ENCODE measurements around the gene ACD.
A peak's percentile ranks its signal among the peaks of the same experiment; 100 is the strongest.
"Not testable (repeated sequence)": the region's sequence is repeated elsewhere in the genome, so short reads cannot be mapped to it uniquely, and the experiment has no call there.

Gene ACD

DNA sequence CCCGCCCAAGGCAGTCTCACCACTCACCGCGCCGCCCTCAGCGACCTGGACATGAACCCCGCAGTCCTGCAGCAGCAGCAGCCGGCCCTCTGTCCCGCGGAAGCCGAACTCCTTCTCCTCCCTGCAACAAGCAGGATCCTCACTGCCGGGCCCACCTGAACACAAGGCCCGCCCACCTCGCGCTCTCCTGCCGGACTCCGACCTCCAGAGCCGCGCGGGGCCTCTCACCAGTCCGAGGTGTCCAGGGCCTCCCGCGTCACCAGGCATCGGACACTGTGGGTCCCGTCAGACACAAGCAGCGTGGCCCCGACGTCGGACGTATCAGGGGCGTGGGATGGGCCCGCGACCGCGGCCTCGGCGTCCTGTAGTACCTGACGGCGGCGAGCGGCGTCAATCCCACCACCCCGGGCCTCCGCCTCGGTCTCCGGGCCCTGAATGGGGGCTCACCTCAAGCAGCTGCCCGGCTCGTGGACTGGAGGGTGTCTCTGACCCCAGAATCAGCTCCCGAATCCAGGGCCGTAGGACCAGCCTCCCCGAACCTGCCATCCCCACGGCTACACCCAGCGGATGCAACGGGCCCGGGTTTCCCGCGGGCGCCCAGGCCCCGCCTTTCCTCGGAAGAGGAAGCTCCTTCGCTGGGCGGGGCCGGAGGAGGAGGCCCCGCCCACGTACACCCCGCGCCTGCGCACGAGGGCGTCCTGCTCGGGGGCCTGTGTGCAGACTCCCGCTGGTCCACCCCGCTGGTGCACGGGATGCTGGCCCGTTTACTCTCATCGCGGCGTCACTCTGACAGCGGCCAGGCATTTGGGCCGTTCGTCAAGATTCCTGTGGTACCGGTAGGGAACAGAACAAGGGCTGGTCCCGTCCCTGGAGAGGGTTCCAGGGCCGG, at the start of gene ACD:
ACD (minus strand) TSS at position 586 of the 889 bp plus-strand sequence; CDS start at position 546, 40 bp downstream.
- peak; percentile 51 for FAIRE-seq

GRCh38 chr16:67709050-67709449, 49.0 kb upstream of the ACD start:
- FAIRE-seq = no peak

GRCh38 chr16:67708368-67708771, 48.3 kb upstream of the ACD start:
- no peak for FAIRE-seq

- no peak for FAIRE-seq
Observed at GRCh38 chr16:67707790-67708189, 47.7 kb upstream of the ACD start.

GRCh38 chr16:67707210-67707609, 47.1 kb upstream of the ACD start:
- no peak for FAIRE-seq

DNA sequence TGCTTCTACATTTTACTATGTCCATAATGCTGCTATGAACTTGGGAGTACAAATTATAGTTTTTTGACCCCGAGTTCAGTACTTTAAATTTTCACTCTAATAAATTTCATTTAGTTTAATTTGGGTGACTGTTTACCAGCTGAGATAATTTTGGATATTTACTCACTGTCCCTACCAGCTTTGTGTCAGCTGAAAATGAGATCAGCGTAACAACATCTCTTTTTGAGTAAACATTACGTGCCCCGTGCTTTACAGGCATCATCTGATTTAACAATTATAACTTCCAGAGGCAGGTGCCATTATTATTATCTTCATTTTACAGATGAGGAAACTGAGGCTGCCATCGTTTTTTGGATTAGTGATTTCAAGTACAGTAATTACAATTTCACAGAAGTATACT, 44.0 kb upstream of the ACD start:
- no peak for FAIRE-seq

DNA sequence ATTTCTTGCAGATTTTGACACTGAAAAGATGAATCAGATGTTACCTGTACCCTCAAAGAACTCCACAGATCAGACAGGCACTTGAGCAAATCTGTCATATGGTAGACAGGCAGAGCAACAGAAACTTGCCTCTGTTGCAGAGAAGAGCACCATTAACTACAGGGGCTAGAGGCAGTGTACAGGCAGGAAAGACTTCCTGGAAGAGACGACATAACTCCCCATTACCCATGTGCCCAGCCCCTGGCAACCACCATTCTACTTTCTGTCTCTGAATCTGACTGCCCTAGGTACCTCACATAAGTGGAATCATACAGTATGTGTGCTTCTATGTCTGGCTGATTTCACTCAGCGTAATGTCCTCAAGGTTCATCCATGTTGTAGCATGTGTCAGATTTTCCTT, 43.6 kb upstream of the ACD start:
- no peak for FAIRE-seq

- FAIRE-seq = no peak
Observed at GRCh38 chr16:67702130-67702529, 42.1 kb upstream of the ACD start.

- FAIRE-seq = no peak
Observed at GRCh38 chr16:67701420-67701819, 41.4 kb upstream of the ACD start.

DNA sequence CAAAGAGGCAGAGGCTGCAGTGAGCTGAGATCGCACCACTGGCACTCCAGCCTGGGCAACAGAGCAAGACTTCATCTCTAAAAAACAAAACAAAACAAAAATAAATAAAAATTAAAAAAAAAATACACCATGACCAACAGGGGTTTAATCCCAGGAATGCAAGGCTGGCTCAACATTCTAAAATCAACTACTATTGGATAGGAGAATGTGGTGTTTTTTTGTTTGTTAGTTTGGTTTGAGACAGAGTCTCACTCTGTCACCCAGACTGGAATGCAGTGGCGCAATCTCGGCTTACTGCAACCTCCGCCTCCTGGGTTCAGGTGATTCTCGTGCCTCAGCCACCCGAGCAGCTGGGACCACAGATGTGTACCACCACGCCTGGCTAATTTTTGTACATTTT, 39.2 kb upstream of the ACD start:
- FAIRE-seq = no peak

GRCh38 chr16:67697422-67698185, 37.5 kb upstream of the ACD start:
- no peak for FAIRE-seq

DNA sequence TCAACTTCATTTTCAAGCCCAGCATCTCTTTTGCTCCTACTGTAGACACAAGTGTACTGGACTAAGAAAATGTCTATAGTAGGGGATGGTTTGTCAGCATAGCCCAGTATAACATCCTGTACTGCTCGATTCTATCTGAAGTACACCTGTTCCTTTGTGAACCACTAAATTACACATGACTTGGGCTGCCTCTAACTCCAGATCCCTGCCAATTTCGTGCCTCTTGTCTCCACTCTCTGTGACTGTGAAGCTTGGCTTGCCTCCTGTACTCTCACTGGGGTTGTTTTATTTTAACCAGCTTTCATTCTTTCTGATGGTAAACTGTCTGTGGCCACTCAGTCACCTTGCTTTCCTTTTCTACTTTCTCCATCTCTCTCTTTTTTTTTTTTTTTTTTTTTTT, 34.6 kb upstream of the ACD start:
- no peak for FAIRE-seq

DNA sequence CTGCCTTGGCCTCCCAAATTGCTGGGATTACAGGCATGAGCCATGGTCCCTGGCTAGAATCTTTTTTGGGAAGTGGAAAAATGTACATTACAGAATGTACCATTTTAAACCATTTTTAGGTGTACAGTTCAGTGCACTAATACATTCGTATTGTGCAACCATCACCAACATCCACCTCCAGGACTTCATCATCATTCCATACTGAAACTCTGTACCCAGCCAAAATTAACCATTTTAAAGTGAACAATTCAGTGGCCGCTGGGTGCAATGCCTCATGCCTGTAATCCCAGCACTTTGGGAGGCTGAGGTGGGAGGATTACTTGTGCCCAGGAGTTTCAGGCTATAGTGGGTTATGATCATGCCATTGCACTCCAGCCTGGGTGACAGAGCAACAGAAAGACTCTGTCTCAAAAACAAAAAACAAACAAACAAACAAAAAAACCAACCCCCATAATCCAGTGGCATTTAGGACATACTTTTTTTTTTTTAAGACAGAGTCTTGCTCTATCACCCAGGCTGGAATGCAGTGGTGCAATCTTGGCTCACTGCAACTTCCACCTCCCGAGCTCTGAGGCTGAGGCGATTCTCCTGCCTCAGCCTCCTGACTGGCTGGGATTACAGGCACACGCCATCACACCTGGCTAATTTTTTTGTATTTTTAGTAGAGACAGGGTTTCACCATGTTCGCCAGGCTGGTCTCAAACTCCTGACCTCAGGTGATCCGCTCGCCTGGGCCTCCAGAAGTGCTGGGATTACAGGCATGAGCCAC, 33.6 kb upstream of the ACD start:
- not testable (repeated sequence) for FAIRE-seq

DNA sequence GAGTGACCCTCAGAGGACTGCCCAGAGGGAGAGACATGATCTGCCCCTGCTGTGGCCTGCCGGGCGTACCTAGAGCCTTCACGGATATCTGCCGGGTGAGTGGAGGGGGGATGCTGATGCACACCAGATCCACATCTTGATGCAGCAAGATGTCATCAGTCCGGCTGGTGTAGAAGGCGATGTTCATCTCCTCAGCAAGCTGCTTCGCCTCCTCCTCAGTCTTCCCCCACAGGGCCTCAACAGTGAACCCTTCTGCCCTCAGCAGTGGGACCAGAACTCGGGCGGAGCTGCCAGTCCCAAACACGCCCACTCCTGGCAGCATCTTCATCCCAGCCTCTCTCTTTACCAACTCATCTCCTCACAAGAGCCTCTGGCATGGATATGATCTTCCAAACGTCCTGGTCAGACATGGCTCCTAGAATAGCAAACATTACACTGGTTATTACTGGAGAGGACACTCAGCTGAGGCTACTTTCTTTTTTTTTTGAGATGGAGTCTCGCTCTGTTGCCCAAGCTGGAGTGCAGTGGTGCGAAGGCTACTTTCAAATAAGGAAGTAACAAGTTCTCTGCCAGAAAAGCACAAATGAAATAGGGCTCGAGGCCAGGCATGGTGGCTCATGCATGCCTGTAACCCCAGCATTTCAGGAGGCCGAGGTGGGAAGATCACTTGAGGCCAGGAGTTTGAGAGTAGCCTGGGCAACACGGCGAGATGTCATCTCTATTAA, 25.5 kb upstream of the ACD start:
- no peak for FAIRE-seq

DNA sequence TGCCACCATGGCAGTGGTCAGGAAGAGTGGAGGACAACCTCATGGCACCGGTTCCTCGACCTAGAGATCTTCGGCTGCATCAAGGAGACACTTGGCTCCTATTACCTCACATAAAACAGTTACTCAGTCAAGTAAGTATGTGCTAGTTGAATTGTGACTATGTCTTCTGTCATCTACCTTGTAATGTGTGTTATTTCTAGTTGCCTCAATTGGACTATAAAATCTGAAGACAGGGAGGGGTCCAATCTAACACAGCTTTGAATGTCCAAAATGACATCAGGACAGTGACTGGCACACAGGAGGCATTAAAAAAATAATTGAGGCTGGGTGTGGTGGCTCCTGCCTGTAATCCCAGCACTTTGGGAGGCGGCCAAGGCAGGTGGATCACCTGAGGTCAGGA, 23.7 kb upstream of the ACD start:
- no peak for FAIRE-seq

DNA sequence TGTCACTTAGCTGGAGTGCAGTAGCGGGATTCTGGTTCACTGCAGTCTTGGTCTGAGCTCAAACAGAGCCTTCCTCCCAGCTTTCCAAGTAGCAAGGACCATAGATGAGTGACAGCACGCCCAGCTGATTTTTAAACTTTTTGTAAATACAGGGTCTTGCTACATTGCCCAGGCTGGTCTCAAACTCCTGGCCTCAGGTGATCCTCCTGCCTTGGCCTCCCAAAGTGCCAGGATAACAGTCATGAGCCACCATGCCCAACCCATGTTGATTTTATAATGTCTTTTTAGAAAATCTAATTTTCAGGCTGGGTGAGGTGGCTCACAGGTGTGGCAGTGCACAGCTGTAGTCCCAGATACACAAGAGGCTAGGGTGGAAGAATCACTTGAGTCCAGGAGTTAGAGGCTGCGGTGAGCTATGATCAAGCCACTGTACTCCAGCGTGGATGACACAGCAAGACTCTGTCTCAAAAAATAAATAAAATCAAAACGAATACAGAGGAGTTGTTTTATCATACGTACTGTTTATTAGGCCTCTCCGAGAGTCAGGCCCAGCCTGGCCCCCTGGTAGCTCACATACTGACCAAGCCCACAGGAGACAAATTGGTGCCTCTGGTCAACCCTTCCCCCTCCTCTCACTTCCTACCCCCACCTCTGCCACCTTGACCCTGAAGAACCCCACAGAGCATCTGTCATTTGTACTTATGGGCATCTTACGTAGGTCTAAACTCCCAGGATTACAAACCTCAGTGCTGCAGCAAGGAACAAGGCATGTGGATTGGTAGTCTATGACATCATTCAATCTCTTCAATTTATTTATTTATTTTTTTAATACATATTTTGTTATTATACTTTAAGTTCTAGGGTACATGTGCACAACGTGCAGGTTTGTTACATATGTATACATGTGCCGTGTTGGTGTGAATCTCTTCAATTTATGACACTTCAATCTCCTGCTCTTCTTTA, 20.2 kb upstream of the ACD start:
- FAIRE-seq = no peak

GRCh38 chr16:67678354-67679023, 18.4 kb upstream of the ACD start:
- no peak for FAIRE-seq

GRCh38 chr16:67677712-67678111, 17.7 kb upstream of the ACD start:
- FAIRE-seq = no peak

DNA sequence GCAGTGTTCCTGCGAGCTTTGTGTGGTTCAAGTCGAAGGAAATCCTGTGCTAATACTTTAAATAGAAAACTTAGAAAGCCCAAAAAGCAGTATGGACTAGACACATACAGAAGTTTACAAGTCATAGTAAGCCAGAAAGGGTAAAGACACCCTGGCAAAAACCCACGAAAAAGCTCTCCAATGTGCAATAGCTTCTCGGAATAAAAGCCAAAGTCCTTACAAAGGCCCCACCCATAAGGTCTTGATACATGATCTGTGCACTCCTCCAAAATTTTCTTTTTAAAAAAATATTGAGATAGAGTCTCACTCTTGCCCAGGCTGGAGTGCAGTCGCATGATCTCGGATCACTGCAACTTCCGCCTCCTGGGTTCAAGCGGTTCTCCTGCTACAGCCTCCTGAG, 16.9 kb upstream of the ACD start:
- FAIRE-seq = no peak

GRCh38 chr16:67676516-67676915, 16.5 kb upstream of the ACD start:
- no peak for FAIRE-seq

GRCh38 chr16:67675999-67676398, 15.9 kb upstream of the ACD start:
- FAIRE-seq = no peak

Measured in endometrium (tissue), 2 donors.